ENCODE results near the gene DHRS3.
"Not testable (repeated sequence)": the region's sequence is repeated elsewhere in the genome, so short reads cannot be mapped to it uniquely, and the experiment has no call there.

Gene DHRS3

GRCh38 chr1:12552111-12552888 is 65.7 kb downstream of the DHRS3 start:
- DNase-seq: no peak

GRCh38 chr1:12551584-12551983 is 66.4 kb downstream of the DHRS3 start:
- DNase-seq: no peak

GRCh38 chr1:12549460-12550349 is 68.3 kb downstream of the DHRS3 start:
- DNase-seq: no peak

GRCh38 chr1:12548973-12549459 is 69.0 kb downstream of the DHRS3 start:
- DNase-seq: no peak

GRCh38 chr1:12548279-12548972 is 69.6 kb downstream of the DHRS3 start:
- DNase-seq: no peak

GRCh38 chr1:12547586-12548225 is 70.3 kb downstream of the DHRS3 start:
- no peak for DNase-seq

GRCh38 chr1:12546771-12547585 is 71.0 kb downstream of the DHRS3 start:
- DNase-seq: no peak

GRCh38 chr1:12544992-12545391 is 73.0 kb downstream of the DHRS3 start:
- no peak for DNase-seq

GRCh38 chr1:12544357-12544756 is 73.7 kb downstream of the DHRS3 start:
- no peak for DNase-seq

GRCh38 chr1:12543740-12544154 is 74.3 kb downstream of the DHRS3 start:
- no peak for DNase-seq

- DNase-seq: peak; percentile 74
Measured at GRCh38 chr1:12542616-12543592, 75.1 kb downstream of the DHRS3 start.

GRCh38 chr1:12542138-12542465 is 75.9 kb downstream of the DHRS3 start:
- no peak for DNase-seq

- no peak for DNase-seq
Measured at GRCh38 chr1:12541274-12542137, 76.5 kb downstream of the DHRS3 start.

GRCh38 chr1:12540580-12541273 is 77.3 kb downstream of the DHRS3 start:
- no peak for DNase-seq

- DNase-seq: no peak
Measured at GRCh38 chr1:12539705-12540579, 78.1 kb downstream of the DHRS3 start.

- DNase-seq: no peak
Measured at GRCh38 chr1:12539320-12539704, 78.7 kb downstream of the DHRS3 start.

- not testable (repeated sequence) for DNase-seq
Measured at GRCh38 chr1:12538536-12538935, 79.5 kb downstream of the DHRS3 start.

- no peak for DNase-seq
Measured at GRCh38 chr1:12537906-12538461, 80.0 kb downstream of the DHRS3 start.

Data from NCI-H82 (cell line).